ENCODE measurements around the gene JAG1.
"Not testable (repeated sequence)": the region's sequence is repeated elsewhere in the genome, so short reads cannot be mapped to it uniquely, and the experiment has no call there.

Gene JAG1

DNA sequence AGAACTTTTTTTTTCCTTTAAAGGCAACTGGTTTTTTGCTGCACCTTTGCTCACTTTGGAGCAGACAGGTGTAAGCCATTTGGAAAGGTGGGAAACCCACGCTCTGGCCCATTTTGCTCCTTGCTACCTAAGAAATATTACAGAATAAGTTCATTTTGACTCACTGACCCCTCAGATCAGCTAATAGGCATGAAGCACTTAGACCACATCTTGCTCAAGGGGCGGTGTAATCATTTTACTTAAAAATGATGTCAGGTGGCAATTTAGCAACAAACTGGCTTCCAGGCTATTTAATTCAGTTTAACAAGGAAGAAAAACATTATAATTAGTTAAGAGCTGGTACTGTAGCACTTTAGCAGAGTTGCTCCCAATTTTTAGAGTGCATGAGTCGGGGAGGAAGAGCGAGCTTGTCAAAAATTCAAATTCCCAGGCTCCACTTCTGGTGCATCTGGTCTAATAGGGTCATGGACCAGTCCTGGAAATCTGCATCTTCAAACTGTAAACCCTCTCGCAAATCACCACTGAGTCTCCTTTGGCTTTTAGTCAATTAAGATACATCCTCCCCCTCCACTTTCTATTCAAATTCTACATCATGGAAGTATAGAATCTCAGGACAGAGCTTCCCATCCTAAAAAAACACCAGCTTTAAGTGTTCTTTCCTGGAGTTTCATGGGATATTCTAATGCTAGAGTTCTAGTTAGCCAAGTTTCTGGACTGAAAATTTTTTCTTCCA, 38.2 kb downstream of the JAG1 start:
- DNase-seq: no peak

DNA sequence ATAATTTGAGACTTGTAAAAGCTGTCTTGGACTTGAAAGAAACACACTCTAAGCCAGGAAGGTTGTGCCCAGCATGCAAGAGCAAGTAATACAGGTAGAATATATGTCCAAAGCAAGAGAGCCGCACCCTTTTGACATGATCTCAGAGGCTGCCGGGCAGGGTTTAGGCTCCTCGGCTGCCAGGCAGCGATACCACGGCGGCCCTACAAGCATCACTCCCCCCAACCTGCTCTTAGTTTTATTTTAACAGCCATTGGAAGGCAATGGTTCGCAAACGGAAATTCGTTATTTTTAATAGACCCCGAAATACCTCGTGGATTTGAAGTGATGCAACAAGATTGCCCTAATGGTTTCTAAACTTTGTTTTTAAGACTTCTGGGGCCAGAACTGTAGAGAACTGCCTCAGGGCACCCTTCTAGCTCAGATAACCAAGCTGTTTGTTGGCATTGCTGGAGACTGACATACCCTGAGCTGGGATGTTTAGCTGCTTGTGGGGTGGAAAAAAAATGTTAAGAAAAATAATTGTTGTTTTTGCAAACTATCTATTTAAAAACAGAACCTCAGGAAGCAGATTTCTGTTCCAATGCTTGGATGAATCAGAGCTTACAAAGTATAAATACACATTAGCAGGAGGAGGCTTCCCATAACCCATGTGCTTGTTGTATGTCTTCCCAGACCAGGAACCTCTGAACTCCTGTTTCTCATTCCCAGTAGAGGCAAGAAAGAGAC, 39.0 kb downstream of the JAG1 start:
- no peak for DNase-seq

DNA sequence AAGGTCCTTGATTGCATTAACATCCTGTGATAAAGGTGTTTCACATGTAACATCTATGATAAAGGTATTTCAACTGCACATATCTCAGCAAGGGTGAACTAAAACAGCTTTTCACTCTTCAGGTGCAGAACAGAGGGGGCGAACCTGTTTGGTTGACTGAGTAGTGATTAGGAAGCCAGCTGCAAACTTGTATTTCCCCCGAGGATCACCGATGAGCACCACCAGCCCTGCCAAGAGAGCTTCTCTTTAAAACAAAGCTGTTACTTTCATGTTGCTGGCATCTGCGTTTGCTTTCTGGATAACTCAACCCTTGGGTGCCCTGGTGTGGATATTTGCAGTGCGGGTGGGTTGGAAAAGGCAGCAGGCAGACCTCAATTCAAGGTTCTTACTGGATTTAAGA, 39.6 kb downstream of the JAG1 start:
- DNase-seq: no peak

DNA sequence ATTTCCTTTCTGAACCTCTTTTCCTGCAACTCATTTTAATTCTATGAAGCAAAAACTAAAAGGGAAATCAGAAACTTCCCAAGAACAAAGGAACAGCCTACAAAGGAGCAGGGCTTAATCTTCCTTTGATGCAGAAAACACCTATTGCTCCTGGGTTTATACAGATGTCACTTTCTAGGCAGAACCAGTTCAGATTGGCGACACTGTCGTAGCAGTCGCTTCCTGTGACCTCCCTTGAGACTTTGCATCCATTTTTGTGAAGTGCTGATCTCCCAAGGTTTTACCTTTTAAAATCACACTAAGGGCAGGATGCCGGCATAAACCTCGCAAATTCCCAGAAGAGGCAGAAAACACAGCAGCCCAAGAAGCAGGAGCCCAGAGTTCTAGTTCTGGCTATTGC, 40.1 kb downstream of the JAG1 start:
- no peak for DNase-seq

DNA sequence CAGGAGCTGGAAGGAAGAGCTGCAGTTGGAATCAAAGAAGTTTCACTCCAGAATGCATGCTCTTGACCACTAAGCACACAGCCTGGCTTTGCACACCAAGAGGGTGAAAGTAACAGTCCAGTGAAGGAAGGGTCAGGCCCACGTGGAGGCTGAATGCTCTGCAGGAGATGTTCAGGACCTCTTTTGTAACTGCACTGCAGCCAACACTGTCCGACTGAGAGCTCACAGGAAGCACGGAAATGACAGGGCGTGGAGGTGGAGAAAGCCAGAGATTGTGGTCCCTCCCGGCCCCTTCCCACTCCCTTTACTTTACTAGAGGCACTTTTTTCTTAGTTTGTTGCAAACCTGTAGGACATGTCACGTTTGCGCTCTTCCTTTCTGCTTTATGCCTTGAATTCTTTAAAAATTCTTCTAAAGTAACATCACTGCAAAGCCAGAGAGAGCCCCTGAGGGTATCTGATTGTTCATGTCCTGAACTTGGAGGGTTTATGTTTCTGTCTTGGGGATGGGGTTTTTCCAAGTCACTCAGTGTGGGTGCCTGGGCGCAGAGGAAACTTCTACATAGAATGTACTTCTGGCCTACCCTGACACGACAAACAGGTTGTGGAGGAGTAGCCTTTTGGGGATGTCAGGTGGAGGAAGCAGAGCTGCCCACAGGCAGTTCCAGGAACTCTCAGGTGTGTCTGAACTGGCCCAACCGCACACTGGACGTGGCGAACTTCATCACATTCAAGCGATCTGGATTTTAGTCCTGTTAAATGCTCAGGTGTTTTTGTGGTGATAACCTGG, 40.9 kb downstream of the JAG1 start:
- no peak for DNase-seq

DNA sequence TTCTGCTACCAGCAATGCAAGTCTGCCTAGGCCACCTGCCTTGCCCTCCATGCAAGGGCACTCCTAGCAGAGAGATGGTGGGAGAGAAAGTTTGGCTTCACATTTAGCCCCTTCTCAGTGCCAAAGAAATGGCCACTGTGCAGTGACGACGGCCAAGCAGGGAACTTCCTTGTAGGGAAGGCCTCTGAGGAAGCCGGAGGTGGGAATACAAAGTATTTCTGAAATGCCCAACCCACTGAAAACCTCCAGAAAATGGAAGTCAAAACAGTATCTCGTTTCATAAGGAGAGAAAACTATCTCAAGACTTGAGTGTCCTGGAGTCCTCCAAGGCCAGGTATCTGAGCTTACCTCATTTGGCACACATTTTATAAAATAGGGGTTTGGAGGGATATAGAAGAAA, 42.7 kb downstream of the JAG1 start:
- DNase-seq: no peak

DNA sequence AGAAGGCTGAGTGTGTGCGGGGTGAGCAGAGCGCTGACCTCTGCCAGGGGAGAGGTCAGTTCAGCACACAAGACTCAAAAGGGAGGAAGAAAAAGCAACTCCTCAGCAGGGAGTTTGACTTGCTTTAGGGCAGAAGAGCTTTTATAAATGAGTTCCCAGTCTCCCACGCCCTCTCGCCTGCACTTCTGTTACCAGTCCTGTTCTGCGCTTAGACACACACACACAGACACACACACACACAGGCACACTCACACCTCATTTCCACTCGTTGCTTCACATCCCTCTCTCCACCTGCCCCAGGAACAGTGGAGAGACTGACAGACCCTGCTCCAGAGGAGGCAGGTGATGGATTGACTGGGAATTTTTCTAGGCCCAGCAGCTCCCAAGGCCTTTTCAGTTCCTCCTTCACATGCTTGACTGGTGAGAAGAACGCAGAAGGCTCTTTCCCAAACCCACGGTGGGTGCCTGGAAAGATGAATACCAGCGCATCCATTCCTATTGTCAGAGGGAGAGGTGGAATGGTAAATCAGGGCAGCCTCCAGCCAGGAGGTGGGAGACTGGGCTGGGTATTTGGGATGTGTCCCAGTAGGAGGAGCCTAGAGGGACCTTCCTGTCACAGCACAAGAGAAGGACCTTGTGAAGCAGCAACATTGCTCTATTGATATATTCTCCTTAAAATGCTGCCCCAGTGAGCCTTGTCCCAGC, 43.7 kb downstream of the JAG1 start:
- no peak for DNase-seq

DNA sequence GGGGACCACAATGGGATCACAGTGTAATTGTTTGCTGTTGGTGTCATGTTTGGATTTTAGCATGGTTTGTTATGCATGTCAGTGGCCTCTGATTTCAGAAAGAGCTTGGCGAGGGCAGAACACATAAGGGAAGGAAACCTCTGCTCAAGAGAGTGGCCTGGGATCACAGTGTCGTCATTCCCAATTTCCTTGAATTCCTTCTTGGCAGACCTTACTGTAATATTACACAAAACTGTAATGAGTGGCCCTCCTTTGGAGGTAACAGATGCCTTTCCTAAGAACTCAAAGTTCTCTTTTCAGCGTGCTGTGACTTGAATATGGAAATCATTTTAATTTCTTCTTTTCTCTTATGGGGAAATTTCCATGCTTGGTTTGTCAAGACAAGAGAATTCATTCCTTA, 46.9 kb downstream of the JAG1 start:
- no peak for DNase-seq

DNA sequence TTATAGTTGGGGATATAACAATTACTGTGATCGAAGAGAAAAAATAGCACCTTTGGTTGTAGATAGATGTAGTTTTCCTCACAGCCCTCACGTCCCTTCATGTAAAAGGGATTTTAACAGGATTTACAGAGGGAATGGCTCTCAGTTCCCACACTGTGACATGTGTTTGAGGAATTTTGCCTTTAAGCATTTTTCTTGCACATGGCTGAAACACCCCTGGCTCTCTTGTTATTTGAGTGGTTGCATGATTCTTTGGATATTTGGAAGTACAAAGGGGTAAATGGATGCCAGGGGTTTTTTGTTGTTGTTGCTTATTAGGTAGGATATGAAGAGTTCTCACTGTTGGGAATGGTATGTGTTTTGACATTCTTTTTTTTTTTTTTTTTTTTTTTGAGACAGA, 48.2 kb downstream of the JAG1 start:
- no peak for DNase-seq

DNA sequence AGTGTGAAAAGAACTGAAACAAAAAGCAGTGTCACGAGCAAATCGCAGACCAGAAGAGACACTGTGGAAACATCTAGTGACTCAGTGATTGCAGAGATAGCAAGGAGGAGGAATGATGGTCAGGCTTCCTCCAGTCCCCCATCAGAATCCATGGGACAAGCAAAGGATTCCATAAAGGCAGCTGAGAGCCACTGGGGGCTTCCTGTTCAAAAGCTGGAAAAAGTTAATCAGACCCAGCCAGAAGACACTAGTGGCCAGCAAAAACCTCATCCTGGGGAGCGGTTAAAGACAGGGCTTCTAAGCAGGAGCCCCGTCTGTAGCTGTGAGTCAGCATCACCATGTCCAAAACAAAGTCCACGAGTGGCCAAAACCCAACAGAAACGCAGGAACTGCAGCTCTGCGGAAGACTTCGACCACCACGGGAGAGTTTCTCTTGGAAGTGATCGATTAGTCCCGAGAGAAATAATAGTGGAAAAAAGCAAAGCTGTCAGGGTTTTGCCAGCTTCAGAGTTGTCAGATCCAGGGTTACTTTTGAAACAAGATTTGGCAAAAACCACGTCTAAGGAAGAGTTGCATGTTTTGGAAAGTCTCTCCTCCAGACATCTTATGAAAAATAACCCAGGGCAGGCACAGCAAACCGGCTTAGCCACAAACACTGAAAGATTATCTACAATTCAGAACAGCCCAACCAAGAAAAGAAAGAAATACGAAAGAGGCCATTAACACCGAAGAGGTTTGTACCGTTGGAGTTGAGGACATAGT, 51.0 kb downstream of the JAG1 start:
- DNase-seq: no peak

DNA sequence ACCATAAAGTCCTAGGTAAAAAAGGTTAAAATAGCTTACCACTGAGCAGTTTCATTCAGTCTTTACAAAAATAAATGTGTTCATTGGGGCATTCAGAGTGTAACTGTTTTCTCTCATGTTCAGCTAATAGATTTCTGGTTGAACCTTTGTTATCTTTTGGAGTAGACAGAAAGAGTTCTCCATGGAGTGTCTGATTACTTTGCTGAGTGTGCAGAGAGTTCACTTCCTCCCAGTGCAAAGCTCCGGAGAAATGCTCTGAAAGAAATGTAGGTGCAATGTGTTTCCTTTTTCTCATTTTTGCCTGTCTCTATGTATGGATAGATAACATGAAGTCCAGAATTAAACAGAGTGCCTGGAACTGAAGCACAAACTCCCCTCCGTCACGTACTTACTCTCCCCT, 52.6 kb downstream of the JAG1 start:
- no peak for DNase-seq

DNA sequence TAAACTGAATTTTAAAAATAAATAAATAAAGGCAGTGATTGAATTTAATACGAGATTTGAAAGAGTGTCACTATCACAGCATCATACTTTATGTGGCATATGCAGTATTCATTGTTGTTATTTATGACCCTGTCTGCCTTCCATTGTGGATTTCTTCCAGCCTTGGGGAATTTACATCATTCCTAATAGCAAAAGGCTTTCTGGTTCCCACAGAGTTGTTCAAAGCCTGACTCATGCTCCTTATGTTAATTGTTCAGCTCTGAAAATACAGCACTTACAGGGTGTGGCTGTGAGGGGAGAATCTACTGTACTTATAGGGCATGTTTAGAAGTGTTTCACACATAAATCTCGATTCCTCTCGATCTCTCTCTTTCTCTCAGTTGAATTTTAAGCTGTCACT, 54.4 kb downstream of the JAG1 start:
- no peak for DNase-seq

DNA sequence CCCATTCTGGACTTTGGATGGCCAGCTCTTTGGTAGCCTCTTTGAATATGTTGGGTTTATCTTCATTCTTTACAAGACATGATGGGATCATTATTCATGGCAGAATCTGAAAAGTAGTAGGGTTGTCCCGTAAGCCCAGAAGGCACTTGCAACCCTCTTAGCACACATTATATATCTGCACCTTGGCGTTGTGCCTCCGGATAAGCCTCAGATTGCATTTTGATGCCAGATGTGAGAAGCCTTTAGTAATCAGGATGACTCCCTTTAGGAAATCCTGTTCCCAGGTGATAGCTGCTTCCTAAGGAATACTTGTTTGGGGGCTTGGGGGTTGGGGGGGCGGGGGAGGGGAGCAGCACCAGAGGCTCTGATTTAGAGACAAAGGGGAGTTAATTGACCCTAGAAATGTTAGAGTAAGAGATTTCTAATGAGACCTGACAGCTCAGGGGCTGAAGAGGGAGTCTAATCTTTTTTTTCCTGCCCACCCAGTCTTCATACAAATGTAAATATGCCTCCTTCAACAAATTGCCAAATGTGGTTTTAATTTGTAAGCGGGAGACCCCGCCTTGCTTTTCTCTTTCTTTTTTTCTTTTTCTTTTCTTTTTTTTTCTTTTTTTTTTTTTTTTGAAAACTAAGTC, 55.1 kb downstream of the JAG1 start:
- DNase-seq: no peak

DNA sequence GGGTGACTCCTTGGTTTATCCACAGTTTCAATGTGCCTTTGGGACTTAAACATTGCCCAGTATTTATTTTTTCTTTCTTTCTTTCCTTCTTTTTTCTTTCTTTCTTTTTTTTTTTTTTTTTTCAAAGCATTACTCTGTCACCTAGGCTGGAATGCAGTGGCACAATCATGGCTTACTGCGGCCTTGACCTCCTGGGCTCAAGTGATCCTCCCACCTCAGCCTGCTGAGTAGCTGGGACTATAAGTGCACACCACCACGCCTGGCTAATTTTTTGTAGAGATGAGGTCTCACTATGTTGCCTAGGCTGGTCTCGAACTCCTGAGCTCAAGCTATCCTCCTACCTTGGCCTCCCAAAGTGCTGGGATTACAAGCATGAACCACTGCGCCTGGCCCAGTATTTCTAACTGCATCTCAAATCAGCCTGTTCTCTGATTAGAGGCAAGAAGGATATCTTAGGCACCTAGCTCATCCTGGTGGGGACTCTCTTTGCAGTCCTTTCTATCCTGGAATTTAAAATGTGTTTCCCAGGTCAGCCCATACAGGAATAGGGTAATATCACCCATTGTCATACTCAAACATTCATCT, 56.2 kb downstream of the JAG1 start:
- not testable (repeated sequence) for DNase-seq

DNA sequence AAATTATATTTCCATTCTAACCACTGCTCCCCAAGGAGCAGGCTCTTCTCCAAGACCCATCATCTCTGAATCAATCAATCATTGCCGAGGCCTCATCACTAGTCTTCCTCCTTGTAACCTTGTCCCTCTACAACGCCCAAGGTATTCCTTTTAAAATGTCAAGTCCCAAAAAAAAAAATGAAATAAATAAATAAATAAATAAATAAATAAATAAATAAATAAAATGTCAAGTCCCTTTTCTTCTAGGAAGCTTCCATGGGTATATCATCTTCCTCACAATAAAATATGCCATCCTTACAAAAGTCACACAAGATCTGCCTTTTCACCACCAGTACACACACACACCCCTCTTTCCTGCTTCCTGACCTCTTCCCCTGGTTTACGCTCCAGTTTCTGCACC, 57.6 kb downstream of the JAG1 start:
- DNase-seq: no peak

DNA sequence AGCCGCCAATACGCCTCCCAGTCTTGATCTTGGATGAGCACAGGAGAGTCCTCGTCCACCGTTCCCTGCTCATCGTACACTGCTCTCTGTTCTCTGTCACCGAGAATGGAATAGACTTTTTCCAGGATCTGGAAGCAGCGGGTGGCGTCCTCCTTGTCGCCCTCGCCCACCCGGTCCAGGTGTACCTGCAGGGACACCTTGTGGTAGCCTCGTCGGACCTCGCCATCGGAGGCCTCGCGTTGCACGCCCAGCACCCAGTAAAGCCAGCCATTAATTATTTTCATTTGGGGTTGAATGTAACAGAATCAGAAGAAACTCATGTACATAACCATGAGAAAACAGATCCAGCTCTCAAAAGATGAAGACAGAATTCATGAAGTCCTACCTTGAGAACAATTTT, 59.9 kb downstream of the JAG1 start:
- DNase-seq: no peak

DNA sequence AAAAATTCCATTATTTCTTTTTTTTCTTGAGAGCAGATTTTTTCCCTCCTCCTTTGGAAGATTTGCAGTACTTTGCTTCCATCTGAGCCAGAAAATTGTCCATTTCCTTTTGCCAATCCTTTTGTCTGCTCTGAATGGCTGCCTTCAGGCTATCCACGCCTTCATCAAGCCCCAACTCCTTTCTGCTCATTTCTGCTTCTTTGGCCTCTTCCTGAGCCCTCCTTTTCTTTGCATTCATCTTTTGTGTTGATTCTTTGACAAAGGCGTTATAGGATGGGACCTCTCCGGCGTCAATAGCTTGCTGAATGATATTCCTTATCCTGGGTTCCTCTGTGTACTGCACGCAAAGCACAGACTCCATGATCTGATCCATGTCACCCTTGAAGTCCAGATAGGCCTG, 60.4 kb downstream of the JAG1 start:
- DNase-seq: not testable (repeated sequence)

DNA sequence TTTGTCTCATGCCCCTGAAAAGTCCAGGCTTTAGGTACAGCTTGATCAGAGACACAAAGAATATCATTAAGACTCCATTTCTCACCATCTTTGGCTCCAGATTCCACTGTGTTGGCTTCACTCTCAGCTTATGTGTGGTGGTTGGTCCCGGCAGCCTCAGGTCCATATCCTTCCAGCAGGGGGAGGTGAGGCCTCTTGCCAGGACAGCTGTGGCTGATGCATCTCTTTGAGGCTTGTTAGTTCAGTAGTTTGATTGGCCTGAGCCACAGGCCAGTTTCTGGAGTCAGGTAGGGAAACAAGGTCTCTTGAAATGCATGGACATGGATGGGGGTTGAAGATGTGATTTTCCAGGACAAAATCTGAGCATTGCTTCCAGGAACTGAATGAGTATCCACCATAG, 62.4 kb downstream of the JAG1 start:
- no peak for DNase-seq

DNA sequence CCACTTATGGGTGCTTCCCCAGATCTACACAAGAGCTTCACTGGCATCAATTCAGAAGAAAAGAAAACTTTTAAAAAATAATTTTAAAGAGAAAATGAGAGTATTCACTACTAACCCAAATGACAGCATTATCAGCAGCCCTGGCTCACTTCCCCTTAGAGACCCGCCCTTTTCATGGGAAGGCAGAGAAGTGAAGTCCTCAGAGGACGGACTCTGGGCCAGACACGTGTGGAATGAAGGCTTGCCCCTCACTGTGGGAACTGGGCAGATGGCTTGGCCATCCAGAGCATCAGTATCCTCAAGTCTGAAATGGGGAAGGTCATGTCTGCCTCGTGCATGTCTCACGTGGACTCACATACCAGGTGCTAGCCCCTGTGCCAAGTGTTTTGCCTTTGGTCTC, 63.5 kb downstream of the JAG1 start:
- DNase-seq: no peak

DNA sequence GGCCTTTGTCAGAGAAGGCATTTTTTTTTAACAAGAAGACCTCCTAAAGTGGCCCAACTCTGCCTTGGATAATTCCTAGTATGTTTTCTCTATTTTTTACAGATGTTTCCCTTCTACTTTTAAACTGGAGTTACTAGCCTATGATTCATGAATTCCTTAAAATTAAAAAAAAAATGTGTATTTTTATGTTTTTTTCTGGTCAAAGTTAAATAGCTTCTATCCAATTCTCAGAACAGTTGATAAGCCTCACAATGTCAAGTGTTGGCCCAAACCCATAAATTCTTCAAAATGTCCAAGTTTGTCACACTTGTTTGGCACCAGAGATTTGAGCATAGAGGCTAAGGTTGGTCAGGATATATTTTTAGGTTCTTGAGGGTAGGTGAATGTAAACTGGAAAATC, 64.0 kb downstream of the JAG1 start:
- no peak for DNase-seq

DNA sequence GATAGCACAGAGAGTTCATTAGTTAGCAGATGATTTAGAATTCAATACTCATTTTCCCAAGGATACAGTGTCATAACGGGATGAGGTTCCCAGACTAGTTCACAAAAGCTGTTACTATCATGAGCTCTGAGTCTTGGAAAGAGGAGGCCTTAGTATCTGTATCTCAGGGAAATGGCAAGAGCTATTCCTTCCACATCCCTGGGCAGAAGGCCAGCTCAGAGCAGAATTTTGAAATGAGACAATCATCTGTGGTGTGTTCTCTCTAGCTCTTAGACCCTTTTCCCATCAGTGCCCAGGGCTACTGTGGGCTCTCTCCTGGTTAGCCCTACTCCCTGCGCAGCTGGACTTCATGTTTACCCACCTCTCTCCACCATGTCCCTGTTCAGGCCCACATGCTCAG, 64.5 kb downstream of the JAG1 start:
- DNase-seq: no peak

Data from NK-92 treated with Interleukin-12 subunit alpha and Interleukin-12 subunit beta, amount 100 ng/mL, for 24 hours (cell line).